D721Med (cell line): ENCODE data around the gene PDZD4.

ENCODE experiments used
- DNase-seq: peaks from one replicate; pipeline ENCODE4 v3.0.0; 2011; ENCODE audit warnings: low spot score; ENCODE audit not compliant: insufficient read length
- FAIRE-seq: peaks from 2 replicates; lab custom pipeline; 2011; peaks lifted over from hg19 to GRCh38; lab: Jason Lieb, UNC
- CTCF ChIP-seq: IDR thresholded peaks from 2 replicates; pipeline ENCODE4 v1.5.1; 2012; ENCODE audit warnings: mild to moderate bottlenecking, control low read depth; ENCODE audit not compliant: insufficient read depth; ENCODE audit errors: missing control alignments

The PDZD4 gene

GRCh38 chrX:153773741-153774575 lies 56.4 kb downstream of the PDZD4 start:
- DNase-seq (no peak), FAIRE-seq (no peak)
- TF ChIP-seq CTCF, result no peak

- no peak for TF ChIP-seq CTCF
- no peak for FAIRE-seq
- no peak for DNase-seq
These were observed 57.1 kb downstream of the PDZD4 start for GRCh38 chrX:153773218-153773611.

GRCh38 chrX:153772316-153773217 lies 57.8 kb downstream of the PDZD4 start:
- FAIRE-seq (no peak), DNase-seq (no peak)
- TF ChIP-seq CTCF, result no peak

GRCh38 chrX:153771415-153772315 lies 58.7 kb downstream of the PDZD4 start:
- no peak for DNase-seq
- no peak for FAIRE-seq
- no peak for TF ChIP-seq CTCF

- FAIRE-seq, result no peak
These were observed 59.5 kb downstream of the PDZD4 start for GRCh38 chrX:153770601-153771414.

More at GRCh38 chrX:153770601-153771414, 59.5 kb downstream of the PDZD4 start:
- no peak for DNase-seq
- TF ChIP-seq CTCF, result no peak
